SIG-M5 treated with dmso at 0.1 percent for 504 hours (cell line): ENCODE results near the gene ABCB8.
A peak's percentile ranks its signal among the peaks of the same experiment; 100 is the strongest.
"Not testable (repeated sequence)": the region's sequence is repeated elsewhere in the genome, so short reads cannot be mapped to it uniquely, and the experiment has no call there.

Experiments used
- DNase-seq: peaks from one replicate; lab custom pipeline; 2025; ENCODE audit not compliant: unreplicated experiment; lab: John Stamatoyannopoulos, UW

The ABCB8 gene

DNA sequence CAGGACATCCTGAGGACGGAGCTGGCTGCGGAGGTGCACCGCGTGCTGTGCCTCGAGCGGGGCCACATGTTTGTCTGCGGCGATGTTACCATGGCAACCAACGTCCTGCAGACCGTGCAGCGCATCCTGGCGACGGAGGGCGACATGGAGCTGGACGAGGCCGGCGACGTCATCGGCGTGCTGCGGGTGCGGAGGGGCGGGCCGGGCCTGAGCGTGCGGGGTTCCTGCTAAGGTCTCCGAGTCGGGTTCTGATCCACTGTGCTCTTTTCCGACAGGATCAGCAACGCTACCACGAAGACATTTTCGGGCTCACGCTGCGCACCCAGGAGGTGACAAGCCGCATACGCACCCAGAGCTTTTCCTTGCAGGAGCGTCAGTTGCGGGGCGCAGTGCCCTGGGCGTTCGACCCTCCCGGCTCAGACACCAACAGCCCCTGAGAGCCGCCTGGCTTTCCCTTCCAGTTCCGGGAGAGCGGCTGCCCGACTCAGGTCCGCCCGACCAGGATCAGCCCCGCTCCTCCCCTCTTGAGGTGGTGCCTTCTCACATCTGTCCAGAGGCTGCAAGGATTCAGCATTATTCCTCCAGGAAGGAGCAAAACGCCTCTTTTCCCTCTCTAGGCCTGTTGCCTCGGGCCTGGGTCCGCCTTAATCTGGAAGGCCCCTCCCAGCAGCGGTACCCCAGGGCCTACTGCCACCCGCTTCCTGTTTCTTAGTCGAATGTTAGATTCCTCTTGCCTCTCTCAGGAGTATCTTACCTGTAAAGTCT lies 14.3 kb upstream of the ABCB8 start:
- peak; percentile 65 for DNase-seq

- no peak for DNase-seq
These were observed 13.3 kb upstream of the ABCB8 start for GRCh38 chr7:151014950-151015349.

DNA sequence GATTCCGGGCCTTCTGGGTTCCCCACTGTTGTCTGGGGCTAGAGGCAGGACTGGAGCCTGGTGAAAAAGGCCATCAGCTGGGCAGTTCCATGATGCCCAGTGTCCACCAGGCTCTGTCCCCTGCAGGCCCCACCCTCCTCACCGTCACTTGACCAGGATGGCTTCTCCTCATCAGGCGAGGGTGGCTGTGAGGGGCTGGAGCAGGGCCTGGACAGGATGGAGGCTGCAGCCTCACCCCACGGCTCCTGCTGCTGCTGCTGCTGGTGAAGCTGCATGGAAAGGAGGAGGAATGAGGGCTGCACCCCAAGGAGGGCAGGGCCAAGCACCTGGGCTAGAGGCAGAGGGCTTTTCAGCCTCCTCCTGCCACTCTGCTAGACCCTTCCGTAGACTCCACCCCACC lies 12.3 kb upstream of the ABCB8 start:
- DNase-seq: no peak

DNA sequence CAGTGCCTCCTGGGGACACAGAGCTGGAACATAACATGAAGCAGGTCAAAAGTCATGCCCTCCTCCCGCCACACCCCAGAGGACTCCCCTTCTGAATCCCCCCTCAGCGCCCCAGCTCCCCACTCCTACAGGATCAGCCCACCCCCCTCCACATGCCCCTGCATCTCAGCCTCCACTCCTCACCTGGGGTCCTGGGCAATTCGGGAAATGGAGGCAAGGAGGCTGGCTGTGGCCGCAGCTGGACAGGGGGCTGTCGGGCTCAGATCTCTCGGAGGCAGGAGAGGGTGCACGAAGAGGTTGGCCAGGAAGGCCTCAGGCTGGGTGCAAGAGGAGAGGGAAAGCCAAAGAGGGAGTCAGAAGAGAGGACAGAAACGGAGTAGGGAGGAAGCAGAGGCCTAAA lies 11.7 kb upstream of the ABCB8 start:
- no peak for DNase-seq

- no peak for DNase-seq
These were observed 11.3 kb upstream of the ABCB8 start for GRCh38 chr7:151016942-151017341.

GRCh38 chr7:151017370-151017952 lies 10.8 kb upstream of the ABCB8 start:
- DNase-seq: no peak

DNA sequence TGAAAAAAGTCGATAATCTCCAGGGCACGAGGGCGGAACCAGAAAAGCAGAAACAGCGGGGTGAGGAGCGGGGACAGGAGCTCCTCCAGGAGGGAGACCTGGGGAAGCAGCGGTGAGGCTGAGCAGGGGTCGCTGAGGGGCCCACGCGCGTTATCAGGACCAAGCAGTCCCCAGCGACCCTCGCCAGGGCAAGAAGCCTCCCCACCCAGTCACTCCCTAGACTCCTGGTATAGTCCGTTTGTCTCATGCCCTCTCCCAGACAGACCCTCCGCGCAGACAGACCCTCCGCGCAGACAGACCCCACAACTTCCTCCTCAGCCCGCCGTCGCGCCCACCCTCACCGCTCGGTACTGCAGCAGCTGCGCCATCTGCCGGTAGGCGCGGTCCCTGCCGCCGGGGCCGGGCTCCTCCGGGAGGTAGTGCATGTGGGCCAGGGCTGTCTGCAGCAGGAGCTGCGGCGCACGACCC lies 10.3 kb upstream of the ABCB8 start:
- DNase-seq: peak; percentile 36

DNA sequence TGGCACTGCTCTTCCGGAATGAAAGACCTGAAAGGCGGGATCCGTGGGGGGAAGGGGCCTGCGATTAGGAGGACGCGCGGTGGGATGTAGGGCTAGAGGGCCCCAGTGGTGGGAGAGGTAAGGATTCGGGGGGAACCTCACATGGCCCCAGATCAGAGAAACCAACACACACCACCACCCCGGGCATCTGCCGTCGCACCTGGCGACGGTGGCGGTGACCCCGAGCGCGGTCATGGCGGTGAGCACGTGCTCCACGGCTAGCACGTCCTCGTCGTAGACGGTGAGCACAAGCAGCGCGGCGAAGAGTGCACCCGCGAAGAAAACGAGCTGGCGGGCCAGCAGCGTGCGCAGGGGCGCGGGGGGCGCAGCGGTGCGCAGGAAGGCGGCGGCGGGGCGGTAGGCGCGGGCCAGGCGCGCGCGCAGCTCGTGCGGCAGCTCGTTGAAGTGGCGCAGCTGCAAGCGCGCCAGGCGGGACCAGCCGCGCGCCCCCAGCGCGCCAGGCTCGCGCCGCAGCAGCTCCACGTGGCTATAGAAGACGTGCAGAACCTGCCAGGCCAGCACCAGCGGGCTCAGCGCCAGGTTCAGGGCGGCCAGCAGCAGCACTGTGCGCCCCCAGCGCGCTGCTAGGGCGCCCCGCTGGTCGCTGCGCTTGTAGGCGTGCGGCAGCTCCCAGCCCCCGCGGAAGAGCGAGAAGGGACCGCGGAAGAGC lies 9.7 kb upstream of the ABCB8 start:
- no peak for DNase-seq

- DNase-seq: no peak
These were observed 9.2 kb upstream of the ABCB8 start for GRCh38 chr7:151019130-151019447.

GRCh38 chr7:151020231-151020630 lies 8.0 kb upstream of the ABCB8 start:
- no peak for DNase-seq

GRCh38 chr7:151023232-151023631 lies 5.0 kb upstream of the ABCB8 start:
- no peak for DNase-seq

GRCh38 chr7:151024435-151025056 lies 3.7 kb upstream of the ABCB8 start, which contains the start of gene ATG9B:
TSS of gene ATG9B (minus strand) at chr7:151024494. CDS start at chr7:151024423, 71 bp downstream.
- DNase-seq: peak; percentile 28

DNA sequence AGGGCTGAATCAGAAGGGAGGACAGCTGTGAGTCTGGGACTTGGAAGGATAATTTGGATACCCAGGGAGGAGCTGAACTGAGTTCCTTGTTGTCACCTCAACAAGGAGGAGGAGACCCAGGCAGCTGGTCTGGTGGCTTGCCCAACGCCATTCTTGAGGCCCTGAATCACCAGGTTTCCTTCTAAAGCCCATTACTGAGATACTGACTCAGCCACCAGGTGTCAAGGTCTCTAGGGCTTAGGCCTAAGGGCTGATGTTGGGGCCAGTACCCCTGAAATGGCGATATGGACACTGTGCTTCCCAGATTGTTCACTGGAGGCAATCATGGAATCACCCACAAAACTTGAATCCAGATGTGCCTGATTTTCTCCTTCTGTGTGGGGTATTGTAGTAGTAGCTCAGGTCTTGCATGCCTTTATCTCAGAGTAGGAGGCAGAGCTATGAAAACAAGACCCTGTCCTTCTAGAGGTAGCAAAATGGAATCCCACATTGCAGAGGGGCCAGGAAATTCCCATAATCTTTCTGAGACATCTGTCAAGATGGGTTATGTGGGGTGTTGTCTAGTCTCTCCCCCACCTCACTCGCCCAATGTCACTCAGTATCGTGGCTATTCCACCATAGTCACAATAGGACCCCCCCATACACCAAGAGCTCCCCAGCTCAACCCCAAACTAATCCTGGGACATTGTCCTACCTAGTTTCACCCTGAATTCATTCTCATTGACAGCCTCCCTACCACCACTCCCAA lies 2.2 kb upstream of the ABCB8 start:
- DNase-seq: no peak

DNA sequence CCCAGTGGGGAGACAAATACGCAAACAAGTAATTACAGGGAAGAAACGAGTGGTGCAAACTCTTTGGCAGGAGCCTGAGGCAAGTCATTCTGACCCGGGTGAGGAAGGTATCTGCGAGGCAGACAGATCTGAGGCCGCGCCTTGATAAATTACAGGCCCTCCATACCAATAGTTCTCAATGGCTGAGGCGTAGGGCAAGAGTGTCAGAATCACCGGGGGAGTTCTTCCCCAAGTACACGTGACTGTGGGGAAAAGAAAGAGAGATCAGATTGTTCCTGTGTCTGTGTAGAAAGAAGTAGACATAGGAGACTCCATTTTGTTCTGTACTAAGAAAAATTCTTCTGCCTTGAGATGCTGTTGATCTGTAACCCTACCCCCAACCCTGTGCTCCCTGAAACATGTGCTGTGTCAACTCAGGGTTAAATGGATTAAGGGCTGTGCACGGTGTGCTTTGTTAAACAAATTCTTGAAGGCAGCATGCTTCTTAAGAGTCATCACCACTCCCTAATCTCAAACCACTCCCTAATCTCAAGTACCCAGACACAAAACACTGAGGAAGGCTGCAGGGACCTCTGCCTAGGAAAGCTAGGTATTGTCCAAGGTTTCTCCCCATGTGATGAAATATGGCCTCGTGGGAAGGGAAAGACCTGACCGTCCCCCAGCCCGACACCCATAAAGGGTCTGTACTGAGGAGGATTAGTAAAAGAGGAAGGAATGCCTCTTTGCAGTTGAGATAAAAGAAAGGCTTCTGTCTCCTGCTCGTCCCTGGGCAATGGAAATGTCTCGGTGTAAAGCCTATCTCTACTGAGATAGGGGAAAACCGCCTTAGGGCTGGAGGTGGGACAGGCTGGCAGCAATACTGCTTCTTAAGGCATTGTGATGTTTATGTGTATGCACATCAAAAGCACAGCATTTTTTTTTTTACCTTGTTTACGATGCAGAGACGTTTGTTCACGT lies 1.2 kb upstream of the ABCB8 start:
- DNase-seq: not testable (repeated sequence)

GRCh38 chr7:151027728-151028130 lies 521 bp upstream of the ABCB8 start:
- not testable (repeated sequence) for DNase-seq

DNA sequence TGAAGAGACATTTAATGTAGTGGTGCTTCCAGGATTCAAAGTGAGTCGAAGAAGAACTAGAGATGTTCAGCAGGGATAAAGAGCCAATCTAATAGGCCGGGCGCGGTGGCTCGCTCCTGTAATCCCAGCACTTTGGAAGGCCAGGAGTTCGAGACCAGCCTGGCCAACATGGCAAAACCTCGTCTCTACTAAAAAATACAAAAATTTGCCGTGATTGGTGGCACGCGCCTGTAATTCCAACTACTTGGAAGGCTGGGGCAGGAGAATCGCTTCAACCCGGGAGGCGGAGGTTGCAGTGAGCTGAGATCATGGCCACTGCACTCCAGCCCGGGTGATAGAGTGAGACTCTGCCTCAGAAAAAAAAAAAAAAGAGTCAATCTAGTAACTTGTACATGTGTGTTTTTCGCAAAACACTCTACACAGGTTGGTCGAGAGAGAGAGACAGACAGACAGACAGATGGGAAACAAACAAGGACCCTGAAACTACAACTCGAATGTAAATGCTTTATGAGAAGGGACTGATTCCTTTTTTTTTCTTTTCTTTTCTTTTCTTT lies 775 bp downstream of the ABCB8 start:
- DNase-seq: no peak

GRCh38 chr7:151031011-151031410 lies 2.8 kb downstream of the ABCB8 start:
- DNase-seq: no peak

DNA sequence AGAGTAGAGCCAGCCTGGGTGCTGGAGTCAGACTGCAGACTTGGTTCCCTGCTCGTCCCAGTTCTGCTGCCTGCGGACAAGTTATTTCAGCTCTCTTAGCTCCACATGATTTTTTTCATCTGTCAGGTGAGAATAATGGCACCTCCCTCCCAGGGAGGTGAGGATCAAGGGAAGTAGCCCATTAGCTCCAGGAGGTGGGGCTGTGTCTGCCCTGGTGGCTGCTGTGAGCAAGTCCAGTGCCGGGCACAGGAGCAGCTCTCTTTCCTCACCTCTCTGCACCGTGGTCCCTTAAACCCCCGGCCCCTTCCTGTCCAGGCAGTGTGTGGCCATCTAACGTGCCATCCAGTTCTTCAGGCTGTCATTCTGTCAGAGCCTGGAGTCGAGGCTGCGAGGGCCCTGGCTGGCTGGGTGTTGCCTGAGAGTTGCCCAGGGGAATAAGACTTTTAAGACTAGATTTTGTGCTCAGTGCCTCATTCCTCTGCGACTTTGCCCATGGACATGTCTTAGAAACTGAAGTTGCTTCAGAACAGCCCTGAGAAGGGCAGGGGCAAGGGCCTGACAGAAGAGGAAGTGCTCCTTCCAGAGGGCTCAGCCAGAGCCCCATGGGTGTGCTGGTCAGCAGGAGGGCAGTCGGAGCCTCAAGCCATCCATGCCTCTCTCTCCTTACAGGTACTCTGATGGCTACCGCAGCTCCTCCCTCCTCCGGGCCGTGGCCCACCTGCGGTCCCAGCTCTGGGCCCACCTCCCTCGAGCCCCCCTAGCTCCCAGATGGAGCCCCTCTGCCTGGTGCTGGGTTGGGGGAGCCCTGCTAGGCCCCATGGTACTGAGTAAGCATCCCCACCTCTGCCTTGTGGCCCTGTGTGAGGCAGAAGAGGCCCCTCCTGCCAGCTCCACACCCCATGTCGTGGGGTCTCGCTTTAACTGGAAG lies 5.0 kb downstream of the ABCB8 start:
- DNase-seq: no peak

DNA sequence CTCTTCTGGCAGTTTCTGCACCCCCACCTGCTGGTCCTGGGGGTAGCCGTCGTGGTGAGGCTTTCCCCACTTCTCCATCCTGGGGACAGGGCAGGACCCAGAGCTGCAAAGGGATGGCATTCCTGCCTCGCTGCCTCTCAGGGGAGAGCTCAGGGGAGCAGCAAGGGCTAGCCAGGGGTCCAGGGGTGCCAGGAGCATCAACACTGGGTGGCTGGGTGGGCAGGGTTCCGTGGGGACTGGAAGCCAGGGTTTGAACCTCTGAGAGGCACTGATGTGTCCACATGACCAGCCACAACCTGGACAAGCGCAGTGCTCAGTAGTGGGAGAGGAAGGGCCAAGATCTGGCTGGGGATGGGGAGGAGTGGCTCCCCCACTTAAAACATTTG lies 5.6 kb downstream of the ABCB8 start:
- no peak for DNase-seq
